GM19463 (cell line): Measurements from ENCODE around the gene CASK.
"Not testable (repeated sequence)": the region's sequence is repeated elsewhere in the genome, so short reads cannot be mapped to it uniquely, and the experiment has no call there.

Source experiments
- ATAC-seq: cut with Tn5 transposase; IDR thresholded peaks from one replicate; pipeline ENCODE4 v1.9.1; 2021; ENCODE audit warnings: mild to moderate bottlenecking, moderate library complexity; ENCODE audit not compliant: unreplicated experiment

The CASK gene

DNA sequence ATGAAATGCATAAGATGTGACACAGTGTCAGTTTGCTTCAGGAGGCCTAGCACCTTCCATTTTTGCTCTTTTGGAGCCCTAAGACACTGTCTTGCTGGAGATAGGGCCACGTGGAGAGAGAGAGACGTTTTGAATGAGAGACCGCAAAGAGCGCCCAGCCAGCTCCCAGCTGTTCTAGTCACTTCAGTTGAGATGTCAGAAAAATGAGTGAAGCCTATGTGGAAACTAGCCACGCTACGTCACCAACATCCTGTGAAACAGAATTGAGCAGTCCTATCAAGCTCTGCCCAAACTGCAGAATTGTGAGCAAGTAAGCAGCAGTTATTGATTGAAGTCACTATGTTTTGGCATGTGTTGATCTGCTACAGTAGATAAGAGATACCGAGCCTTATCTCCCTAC, 186.3 kb downstream of the CASK start:
- no peak for ATAC-seq

DNA sequence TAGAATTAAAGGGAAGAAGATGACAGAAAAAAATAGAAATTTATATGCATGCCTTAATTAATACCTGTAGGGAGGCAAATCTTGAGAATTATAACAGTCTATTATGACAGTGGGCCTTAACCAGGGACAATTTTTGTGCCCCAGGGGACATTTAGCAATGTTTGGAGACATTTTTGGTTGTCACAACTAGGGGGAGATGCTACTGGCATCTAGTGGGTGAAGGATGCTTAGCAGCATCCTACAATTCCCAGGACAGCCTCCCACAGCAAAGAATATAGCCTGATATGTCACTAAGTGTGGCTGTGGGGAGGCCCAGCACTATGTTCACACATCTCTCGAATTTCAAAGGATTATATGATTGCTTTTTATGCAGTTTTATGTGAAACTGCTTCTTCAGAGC, 188.8 kb downstream of the CASK start:
- no peak for ATAC-seq

DNA sequence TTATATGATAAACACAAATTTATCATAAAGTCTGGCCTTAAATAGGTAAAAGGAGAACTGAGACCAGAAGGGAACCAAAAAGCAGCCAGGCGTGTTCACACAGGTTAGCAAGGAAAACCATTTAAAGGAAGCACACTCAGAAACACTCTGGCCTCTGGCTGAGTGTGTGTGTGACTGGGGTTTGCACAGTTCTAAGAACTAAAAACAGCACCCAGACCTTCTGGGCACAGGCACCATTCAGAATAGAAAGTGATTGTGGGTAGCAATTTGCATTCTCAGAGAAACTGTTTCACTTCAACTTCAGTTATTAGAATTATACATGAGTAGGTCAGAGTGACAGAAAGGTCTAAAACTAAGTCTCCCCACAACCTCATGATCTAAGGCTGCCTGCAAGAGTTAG, 189.4 kb downstream of the CASK start:
- ATAC-seq: peak; percentile 96

DNA sequence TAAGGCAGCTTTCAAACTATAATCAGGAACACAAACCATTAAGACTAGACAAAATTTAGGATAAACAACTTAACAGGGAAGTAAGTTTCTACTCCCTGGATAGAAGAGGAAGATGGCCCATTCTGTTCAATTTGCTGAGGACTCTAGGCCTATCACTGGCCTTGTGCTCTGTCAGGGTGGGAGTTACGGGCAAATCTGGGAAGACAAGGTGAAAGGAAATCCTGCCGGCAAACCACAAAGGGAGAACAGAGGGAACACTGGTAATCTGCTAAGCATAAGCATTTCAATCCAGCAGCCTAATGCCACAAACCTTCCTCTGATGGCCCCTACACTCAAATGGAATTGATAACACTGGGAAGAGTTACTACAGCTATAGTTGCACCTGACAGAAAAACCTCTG, 191.1 kb downstream of the CASK start:
- ATAC-seq: no peak

DNA sequence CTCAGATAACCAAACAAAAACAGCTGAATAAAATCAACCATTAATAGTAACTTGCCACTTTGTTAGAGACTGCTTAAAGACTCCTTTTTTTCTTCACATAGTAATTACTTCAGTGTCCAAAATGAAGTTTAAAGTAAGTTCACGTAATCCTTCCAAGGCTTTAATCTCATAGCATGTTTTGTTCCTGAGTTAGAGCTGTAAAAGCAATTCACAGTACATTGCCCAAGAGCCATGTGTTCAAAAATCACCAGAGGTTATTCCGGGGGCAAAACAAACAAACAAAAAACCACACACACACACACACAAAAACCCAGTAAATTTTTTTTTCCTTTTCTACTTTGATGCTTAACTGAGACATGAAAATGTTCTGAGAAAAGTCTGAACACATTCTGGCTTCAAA, 193.3 kb downstream of the CASK start:
- no peak for ATAC-seq

DNA sequence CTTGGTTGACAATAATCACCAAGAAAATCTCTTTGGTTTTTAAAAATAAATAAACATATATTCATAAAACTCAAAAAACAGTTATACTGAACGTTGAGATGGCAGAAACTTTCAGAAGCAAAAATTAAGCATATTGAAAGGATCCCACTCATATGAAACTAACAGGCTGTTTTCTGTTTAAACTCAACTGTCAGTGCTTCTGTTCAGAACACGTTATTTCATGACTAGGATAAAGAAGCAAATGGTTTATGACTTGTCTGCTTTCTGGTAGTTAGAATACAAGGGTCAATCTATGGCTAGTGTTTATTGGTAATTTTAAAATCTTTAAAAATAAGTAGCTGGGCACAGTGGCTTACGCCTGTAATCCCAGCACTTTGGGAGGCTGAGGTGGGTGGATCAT, 195.2 kb downstream of the CASK start:
- ATAC-seq: no peak

DNA sequence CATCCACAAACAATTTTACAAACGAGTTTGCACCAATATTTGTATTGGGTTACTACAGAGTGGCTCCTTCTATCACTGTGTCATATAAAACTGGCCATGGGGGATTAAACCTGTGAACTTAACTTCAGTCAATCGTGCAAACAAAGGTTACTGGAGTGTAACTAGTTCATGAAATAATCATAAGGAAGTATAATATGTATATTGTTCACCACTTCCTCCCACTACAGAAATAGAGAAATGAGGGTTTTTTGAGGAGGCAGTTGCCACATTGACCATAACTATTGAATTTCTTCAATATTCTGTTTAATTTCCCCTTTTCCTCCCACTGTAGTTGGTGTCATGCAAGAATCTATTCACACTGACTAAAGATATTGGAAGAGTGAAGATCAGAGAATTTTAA, 199.5 kb downstream of the CASK start, which contains the start of gene GPR82:
TSS of gene GPR82 (plus strand) at position 356 of the 400 bp plus-strand sequence. CDS start 2,846 bp downstream, outside the sequence.
- ATAC-seq: no peak

DNA sequence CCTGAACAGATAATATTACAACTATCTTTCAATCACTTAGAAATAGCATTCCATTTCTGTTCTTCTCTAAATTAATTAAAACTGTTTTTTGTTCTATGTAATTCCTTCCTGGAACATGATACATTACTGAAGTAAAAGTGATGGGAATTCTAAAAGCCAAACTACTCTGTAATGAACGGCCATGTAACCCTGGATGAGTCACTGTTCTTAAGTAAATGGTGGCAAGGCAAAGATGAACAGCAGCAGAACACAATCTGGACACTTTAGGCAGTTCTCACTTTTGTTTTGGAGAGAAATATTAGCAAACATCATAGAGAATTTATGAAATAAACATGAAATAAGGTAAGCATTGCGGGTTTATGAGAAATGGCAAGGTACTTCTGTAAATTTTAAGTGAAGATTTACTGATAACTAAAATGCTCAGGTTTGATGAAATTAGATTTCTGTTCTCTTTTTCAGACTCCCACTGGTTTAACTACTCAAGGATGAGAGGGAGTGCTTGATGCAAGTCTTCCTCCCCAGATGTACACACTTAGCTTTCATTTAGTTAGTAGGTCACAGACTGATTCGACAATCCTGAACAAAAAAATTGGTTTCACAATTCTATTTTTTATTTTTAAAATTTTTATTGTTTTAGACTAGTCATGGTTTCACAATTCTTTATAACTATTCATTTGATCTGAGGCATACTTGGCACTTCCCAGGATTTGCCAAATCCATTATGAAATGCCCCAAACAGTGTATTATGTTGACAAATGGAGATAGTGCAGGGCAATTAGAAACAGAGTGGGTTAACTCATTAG, 200.3 kb downstream of the CASK start:
- ATAC-seq: no peak

DNA sequence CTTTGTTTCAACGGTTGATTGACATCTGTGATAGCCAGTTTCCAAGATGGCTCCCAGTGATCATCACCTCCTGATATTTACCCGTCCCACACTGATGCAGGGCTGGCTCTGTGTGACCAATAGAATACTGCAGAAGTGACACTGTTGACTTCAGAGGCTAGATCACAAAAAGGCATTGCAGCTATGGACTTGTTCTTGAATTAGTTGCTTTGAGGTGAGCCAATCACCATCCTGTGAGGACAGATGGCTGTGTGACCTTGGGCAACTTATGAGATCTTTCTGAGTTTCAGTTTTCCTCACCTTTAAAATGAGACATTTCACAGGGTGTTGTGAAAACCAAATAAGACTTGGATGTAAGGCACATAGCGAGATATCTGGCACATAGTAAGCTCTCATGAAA, 201.1 kb downstream of the CASK start:
- no peak for ATAC-seq

DNA sequence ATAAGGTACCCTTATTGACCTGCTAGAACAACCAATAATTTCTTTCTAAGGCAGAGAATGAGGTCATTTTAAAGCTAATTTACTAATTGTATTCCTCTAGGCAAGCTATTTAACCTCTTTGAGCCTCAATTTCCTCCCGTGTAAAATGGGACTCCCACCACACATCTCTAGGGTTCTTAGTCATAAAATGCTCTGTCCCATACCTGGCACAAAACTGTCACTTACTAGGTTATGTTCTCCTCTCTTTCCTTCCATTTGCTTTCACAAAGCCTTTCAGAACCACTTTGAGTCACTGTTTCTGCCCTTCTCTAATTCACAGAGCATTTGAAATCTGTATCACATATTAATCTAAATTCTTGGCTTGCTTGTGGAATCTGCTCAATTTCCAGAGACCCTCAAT, 201.8 kb downstream of the CASK start:
- ATAC-seq: peak; percentile 34

DNA sequence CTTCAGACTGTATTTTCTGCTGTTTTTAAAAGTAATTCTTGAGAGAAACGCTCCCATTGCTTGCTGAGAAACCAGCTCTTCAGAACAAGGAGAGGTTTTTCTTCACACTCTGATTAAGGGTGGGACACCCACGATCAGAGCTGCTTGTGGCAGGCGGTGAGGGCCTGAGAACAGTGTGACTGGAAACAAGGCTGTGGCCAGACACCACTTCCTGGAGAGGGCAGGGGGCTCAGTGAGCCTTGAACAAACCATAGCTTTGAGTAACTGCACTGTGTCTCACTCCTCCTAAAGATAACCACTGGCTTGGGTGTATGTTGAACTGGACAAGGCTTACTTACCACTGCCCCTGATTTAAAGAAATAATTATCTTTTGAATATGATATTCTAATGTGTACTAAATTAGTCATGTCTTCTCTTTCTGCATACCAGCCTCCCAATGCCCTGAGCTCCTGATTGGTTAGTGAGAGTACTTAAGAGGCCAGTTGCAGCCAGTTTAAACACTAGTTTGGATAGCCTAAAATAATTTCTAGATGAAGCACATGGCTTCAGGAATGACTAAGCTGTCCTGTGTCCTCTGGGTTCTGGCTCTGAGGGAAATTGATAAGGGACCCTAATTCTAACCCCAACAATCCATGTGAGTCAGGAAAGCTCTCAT, 203.1 kb downstream of the CASK start:
- ATAC-seq: peak; percentile 78

DNA sequence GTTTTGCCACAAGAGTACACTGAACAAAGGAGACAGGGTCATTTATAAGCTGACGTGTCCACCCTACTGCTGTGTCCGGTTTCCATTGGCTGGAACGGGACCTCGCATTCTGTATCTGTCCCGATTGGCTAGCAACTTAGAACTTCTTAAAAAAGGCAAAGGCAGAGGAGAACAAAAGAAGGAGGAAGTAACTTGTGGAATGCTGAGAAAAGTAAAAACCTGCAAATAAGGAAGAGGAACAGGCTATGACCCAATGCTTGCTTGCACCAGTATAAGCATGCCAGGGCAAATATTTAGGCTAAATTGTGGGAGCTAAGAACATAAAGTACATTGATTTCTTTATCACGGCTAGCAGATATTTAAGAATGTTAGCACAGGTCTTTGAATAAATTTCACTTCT, 203.7 kb downstream of the CASK start:
- ATAC-seq: not testable (repeated sequence)

DNA sequence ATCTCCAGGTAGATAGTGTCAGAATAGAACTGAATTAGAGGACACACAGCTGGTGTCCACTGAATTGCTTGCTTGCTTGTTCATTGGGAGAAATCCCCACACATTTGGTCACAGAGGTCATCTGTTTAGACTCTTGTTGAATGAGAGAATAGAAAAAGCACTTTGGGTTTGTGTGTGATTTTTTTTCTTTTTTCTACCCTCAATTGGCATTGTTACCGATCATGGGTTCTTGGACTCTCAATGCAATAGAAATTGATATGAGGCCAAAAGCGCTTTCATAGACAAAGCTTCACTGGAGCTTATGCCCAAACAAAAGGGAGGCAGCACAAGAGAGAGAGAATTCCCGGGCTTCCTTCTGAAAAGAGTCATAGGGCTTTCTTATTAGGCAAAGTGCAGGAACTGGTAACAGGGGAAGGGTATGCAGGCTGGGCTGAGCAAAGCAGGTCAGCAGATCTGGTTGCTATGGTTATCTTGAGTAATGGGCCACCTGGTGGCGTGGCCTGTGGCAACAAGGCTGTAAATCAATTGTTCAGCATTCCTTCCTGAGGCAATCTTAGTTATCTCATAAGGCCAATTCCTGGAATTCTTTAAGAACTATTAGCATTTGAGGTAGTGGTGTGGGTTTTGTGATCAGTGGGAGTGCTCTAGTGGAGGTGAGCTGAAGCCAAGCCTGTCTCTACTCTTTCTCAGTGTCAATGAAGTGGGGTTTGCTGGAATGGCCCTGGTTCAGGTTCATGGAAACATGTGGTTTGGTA, 204.7 kb downstream of the CASK start:
- ATAC-seq: no peak

DNA sequence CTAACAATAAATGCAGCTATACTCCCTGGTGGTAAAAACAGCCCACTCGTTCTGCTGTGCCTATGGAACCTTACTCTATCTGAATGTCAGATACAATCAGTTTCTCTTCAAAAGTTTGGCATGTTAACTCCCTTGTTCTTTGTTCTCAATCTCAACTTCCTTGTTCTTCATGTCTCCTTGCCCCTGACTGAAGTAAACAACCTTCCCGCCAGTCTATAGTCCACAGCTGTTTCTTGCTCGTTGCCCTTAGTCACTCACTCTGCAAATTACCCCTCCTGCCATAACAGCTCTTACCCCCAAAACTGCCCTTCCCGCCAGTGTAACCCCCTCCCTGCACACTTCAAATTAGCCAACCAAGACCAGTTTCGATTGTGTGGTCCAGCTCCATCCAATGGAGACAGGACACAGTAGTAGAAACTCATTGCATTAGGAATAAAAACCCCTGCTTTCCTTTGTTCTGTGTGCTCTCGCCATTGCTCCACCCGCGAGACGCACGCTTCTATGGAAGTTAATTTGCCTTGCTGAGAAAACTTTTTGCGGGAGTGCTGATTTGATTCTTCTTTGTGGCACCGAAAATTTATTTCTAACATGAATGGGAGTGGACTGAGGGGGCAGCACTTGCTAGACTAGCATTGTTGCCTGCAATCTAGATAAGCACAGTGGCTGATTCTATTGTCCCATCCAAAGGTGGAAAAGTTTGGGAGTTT, 206.4 kb downstream of the CASK start:
- ATAC-seq: no peak

DNA sequence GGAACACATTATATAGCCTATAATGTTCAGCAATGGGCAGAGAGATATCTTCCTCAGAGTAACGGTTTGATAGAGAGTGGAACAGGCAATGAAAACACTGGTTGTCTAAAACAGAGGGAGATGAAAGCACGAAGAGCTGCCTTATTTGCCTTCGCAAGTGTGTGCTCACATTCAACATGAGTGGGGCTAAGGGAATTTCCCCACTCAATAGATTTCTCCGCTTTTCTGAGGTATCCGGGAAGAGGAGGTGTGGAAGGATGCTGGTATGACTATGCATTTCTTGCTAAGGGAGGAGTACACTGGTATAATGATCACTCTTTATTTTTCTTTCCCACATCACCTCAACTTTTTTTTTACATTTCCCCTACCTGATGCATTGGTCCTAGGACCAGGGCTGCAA, 207.1 kb downstream of the CASK start:
- ATAC-seq: no peak

DNA sequence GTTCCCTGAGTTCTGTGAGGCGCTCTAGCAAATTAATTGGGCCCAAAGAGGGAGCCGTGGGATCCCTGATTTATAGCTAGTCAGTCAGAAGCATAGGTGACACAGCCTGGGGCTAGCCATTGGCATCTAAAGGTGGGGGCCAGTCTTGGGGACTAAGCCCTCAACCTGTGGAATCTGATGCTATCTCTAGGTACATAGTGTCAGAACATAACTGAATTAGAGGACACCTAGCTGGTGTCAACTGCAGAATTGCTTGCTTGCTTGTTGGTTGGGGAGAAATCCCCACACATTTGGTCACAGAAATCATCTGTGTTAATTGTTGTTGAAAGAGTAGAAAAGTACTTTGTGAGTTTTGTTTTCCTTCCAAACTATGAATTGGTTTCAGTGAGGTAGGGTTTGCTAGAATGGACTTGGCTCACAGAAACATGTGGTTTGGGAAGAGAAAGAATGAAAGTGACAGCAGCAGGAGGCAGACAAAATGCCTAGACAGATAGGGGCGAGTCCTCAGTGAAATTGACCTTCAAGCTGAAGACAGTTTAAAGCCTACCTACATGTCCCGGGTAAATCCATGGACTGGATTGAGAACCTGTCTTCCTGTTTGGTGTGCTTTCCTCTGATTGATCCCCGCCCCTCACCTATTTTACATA, 212.2 kb downstream of the CASK start:
- ATAC-seq: no peak

DNA sequence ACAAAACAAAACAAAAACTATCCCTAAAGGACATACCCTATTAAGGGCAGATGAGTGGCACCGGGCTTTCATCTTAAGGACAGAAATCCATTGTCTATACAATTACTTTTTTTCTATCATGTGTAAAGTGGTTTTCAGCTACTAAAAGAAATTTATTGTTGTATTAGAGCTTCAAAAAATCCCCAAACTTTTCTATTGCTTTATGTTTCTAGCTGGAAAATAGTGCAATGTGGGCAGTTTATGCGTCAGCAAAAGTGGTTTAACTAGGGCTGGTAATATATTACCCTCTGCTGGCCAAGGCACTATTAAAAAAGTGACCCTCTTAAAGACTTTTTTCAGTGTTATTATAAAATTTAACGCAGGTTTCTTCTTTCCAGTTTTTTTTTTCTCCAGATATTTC, 214.9 kb downstream of the CASK start:
- ATAC-seq: no peak

DNA sequence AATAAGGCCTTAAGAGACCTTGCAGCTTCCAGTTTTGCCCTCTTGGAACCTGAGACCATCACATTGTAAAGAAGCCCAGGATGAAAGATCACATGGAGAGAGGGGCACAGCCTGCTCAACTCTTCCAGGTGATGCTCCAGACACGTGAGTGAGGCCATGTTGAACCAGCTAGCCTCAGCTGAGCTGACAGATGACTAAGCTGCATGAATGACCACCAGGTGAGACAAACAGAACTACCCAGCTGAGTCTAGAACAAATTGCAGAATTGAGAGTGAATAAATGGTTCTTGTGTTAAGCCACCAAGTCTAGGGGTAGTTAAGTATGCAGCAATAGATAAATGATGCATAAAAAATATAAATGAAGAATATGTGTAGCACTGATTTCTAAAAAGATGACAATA, 216.1 kb downstream of the CASK start:
- no peak for ATAC-seq

DNA sequence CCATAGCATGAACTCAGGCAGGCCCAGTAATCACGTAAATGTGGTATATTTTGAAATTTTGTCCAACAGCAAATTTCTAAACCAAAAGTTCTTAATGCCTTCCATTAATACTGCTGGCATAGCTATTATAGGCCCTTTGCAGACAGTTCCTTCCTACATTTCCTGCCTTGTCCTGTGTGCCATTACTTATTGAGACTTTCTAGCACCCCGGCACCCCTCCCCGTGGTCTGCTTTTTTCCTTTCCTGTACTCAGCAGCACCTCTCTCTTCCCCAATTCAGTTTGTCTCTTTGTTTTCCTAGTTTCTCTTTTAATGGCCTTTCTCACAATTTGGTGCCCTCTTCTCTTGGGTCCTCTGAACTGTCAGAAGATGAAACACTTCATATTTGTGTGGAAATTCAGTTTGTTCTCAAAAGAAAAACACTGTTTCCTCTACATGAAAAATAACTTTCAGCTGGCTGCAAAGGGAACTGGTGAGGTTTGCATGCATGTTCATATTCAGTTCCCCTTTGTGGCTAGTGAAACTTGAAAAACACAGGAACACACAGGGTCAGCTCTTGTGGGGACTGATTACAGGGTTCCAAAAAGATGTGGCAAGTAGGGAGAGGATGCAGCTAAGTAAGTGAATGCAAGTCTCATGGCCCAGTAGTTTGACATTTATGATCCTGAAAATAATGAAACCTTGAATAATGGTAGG, 217.5 kb downstream of the CASK start:
- peak; percentile 72 for ATAC-seq

DNA sequence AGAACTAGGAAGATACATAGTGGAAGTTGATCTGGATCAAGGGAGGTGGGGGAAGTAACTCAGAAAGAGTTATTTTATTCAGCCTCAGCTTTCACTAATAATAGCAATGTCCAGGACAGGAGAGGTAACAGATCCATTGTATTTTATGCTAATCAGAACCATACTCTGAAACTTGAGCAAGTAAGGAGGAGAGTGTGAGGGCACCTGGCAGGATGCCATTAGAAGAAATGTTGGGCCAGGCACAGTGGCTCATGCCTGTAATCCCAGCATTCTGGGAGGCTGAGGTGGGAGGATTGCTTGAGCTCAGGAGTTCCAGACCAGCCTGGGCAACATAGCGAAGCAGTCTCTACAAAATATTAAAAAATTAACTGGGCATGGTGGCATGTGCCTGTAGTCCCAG, 218.3 kb downstream of the CASK start:
- no peak for ATAC-seq
